ENCODE results near the gene OBI1.

OBI1 gene

DNA sequence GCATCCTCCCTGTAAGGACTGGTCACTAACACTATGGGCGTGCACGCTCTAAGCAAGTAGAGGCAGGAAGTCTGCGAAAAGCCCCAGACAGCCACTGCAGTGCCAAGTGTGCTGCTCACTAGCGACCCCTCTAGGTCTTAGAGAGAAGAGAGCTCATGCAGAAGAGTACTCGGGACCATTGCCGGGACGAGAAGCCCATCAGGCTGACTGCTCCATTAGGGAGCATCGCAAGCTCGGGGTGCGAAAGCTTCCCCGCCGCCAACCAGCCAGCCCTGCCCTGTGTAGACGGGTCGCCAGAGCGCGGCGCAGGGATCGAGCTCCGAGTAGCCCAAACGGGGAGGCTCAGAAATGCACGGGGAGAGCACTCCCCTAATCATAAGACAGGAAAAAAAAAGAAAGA lies 72.2 kb downstream of the OBI1 start:
- H3K4me3 ChIP-seq (ENCODE audit: low read depth, low read length) = no peak overlapping the region
- ChIA-PET CTCF (no interaction called here), POLR2A (no interaction called here)
- TF ChIP-seq, protein P1, sequence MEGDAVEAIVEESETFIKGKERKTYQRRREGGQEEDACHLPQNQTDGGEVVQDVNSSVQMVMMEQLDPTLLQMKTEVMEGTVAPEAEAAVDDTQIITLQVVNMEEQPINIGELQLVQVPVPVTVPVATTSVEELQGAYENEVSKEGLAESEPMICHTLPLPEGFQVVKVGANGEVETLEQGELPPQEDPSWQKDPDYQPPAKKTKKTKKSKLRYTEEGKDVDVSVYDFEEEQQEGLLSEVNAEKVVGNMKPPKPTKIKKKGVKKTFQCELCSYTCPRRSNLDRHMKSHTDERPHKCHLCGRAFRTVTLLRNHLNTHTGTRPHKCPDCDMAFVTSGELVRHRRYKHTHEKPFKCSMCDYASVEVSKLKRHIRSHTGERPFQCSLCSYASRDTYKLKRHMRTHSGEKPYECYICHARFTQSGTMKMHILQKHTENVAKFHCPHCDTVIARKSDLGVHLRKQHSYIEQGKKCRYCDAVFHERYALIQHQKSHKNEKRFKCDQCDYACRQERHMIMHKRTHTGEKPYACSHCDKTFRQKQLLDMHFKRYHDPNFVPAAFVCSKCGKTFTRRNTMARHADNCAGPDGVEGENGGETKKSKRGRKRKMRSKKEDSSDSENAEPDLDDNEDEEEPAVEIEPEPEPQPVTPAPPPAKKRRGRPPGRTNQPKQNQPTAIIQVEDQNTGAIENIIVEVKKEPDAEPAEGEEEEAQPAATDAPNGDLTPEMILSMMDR (IDR thresholded peaks at IDR 0.05; ENCODE audit: insufficient read depth, low read length, missing control alignments) = peak; percentile 1
- no peak for DNase-seq (ENCODE audit: low read depth, low spot score)

DNA sequence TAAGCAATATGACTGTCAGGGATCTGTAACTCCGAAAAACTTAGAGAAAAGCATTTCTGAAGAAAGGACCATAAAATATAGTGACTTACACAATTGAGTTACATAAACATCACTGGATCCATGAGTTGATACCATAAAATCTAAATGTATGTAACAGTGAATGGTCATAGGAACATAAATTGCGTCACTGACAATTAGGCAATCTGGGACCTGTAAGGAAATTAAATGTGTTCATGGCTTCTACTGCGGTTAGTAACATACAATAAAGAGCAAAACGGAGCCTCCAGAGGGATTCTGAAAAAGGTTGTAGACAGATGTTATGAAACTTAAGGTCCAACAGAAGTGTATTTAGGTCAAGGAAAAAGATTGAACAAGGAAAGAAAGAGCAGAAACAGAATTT lies 82.7 kb downstream of the OBI1 start:
- ChIA-PET POLR2A (no interaction called here), CTCF (no interaction called here)
- TF ChIP-seq, protein P1 (IDR thresholded peaks at IDR 0.05; ENCODE audit: insufficient read depth, low read length, missing control alignments) = no peak
- H3K4me3 ChIP-seq (ENCODE audit: low read depth, low read length) = no peak overlapping the region
- DNase-seq (ENCODE audit: low read depth, low spot score) = no peak

DNA sequence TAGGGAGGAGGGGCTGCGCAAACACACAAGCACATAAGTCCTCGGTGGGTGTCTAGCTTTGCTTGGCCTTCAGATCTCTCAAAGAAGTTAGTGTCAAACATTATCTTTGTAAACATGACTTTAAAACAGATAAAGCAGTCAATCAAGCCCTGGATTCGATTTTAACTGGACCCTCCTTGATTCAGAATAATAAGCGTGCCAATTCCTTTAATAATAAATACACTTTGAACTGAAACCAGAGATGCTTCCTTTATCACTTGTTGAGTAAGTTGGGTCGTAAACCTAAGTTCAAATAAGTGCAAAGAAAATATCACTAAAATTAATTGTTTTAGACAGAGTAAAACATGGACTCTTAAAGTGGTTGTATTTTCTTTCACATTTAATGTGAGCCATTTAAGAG lies 86.5 kb downstream of the OBI1 start:
- H3K4me3 ChIP-seq (ENCODE audit: low read depth, low read length) = no peak overlapping the region
- POLR2A ChIA-PET = no interaction called here
- TF ChIP-seq, protein P1 (IDR thresholded peaks at IDR 0.05; ENCODE audit: insufficient read depth, low read length, missing control alignments) = no peak
- no peak for DNase-seq (ENCODE audit: low read depth, low spot score)
- CTCF ChIA-PET = no interaction called here

DNA sequence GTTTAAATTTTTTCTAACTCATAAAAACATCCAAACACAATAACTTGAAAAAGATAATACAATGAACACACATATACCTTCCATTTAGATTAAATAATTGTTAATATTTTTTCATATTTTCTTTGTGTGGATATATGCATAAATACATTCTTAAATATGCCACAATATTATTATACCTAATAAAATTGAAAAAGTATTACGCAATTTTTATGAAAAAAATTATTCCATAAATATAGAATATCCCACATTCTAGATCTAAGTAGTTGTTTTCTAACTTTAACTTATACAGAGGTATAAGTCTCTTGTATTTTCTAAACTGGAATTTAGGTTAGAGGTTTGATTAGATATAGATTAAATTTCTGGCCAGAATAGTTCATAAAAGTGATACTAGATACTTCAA lies 89.9 kb downstream of the OBI1 start:
- DNase-seq (ENCODE audit: low read depth, low spot score) = no peak
- TF ChIP-seq, protein P1 (IDR thresholded peaks at IDR 0.05; ENCODE audit: insufficient read depth, low read length, missing control alignments) = no peak
- ChIA-PET CTCF (no interaction called here), POLR2A (no interaction called here)
- no peak overlapping the region for H3K4me3 ChIP-seq (ENCODE audit: low read depth, low read length)

DNA sequence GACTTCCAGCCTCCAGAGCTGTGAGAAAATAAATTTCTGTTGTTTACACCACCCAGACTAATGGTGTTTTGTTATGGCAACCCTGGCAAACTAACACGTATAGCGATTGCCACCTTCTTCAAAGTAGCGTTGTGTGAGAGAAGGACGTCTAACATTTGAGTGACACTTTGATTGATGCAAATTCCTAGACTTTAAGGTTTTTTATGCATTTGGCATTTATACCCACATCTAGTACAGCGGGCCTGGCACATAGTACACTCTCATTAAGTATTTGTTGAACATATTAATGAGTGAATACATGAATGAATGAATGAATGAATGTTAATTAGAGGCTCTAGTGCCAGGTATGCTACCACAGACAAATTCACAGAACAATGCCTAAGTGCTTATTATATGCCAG lies 92.3 kb downstream of the OBI1 start:
- POLR2A ChIA-PET = no interaction called here
- no peak overlapping the region for H3K4me3 ChIP-seq (ENCODE audit: low read depth, low read length)
- TF ChIP-seq, protein P1 (IDR thresholded peaks at IDR 0.05; ENCODE audit: insufficient read depth, low read length, missing control alignments) = no peak
- CTCF ChIA-PET = no interaction called here
- DNase-seq (ENCODE audit: low read depth, low spot score) = no peak
